SU-DHL-6 (cell line): Measurements from ENCODE around the gene SLC35F1.

ENCODE experiments used
- H2AFZ ChIP-seq: fragments of 200-600 bp; sonication (generic); 2 replicates; pipeline ENCODE4 v1.6.1; 2014; ENCODE audit warnings: low read depth, mild to moderate bottlenecking, moderate library complexity, mixed read lengths, antibody characterized with exemption, low read length; ENCODE audit not compliant: severe bottlenecking
- H3F3A ChIP-seq: fragments of 200-600 bp; shearing (Covaris generic); 2 replicates; pipeline ENCODE4 v1.6.0; 2016; ENCODE audit warnings: antibody characterized with exemption, mild to moderate bottlenecking; ENCODE audit not compliant: insufficient read depth
- H3K27ac ChIP-seq: fragments of 200-600 bp; sonication (generic); 2 replicates; pipeline ENCODE4 v1.5.1; 2016; ENCODE audit warnings: low read depth, mild to moderate bottlenecking, low read length, moderate library complexity, mixed read lengths
- H3K27me3 ChIP-seq: fragments of 200-600 bp; sonication (generic), shearing (Covaris generic); 2 replicates; pipeline ENCODE4 v1.6.0; 2014; ENCODE audit warnings: mild to moderate bottlenecking, low read length
- H3K36me3 ChIP-seq: fragments of 200-600 bp; sonication (generic); 2 replicates; pipeline ENCODE4 v1.6.1; 2014; ENCODE audit warnings: mild to moderate bottlenecking, low read length, mixed read lengths
- H3K4me2 ChIP-seq: fragments of 300-600, 200-600 bp; shearing (Covaris generic), sonication (generic); 2 replicates; pipeline ENCODE4 v1.6.0; 2014; ENCODE audit warnings: low read length, low read depth, mild to moderate bottlenecking; ENCODE audit not compliant: poor library complexity, severe bottlenecking
- H3K4me3 ChIP-seq: fragments of 200-600 bp; sonication (generic); 2 replicates; pipeline ENCODE4 v1.5.1; 2014; ENCODE audit warnings: antibody characterized with exemption, low read length, mild to moderate bottlenecking, mixed read lengths; ENCODE audit not compliant: insufficient read depth, poor library complexity, severe bottlenecking
- H3K79me2 ChIP-seq: fragments of 200-600 bp; sonication (generic); 2 replicates; pipeline ENCODE4 v1.6.1; 2014; ENCODE audit warnings: mild to moderate bottlenecking, low read length, moderate library complexity; ENCODE audit not compliant: insufficient read depth
- H3K9ac ChIP-seq: fragments of 200-600 bp; sonication (generic); 2 replicates; pipeline ENCODE4 v1.7.0; 2014; ENCODE audit warnings: mild to moderate bottlenecking, low read length
- H3K9me2 ChIP-seq: fragments of 200-600 bp; sonication (generic); replicated peaks from 2 replicates; pipeline ENCODE4 v1.6.1; 2014; ENCODE audit warnings: low read length; ENCODE audit not compliant: insufficient read depth
- H3K9me3 ChIP-seq: fragments of 200-600 bp; sonication (generic); 2 replicates; pipeline ENCODE4 v1.6.1; 2014; ENCODE audit warnings: low read length, mixed read lengths; ENCODE audit not compliant: insufficient read depth
- H4K20me1 ChIP-seq: fragments of 200-600 bp; sonication (generic); 2 replicates; pipeline ENCODE4 v1.6.1; 2014; ENCODE audit warnings: low read depth, mild to moderate bottlenecking, antibody characterized with exemption, low read length, moderate library complexity, mixed read lengths
- EZH2phosphoT487 ChIP-seq: fragments of 200-600 bp; sonication (generic), shearing (Covaris generic); conservative IDR thresholded peaks from 2 replicates; pipeline ENCODE4 v1.6.1; 2018; ENCODE audit warnings: mild to moderate bottlenecking, antibody characterized with exemption, low read length, moderate library complexity, mixed read lengths
- TF ChIP-seq, protein P1 (sequence below): fragments of 200-600 bp; sonication (generic); IDR thresholded peaks from one replicate; pipeline ENCODE4 v1.5.1; 2017; ENCODE audit warnings: antibody characterized with exemption, mild to moderate bottlenecking, low read length, moderate library complexity; ENCODE audit not compliant: insufficient read depth, poor library complexity, severe bottlenecking

SLC35F1 gene

DNA sequence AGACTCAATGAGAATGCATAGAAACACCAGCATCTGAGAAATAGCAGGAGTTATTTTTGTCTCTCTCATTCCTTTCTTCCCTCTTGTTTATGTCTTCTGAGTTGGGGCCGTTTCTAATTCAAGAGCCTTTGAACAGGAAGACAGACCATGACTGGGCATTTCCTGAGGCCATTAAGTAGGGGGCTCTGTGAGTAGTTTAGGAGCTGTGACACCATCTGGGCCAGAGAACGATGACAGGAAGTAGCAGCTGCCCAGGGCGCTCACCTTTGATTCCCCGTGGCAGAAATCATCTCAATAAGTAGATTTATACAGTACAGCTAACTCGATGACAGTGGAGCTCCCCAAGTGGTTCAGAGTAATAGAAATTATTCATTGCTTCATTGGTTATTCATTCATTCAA, 342.6 kb downstream of the SLC35F1 start:
- H3K27me3 ChIP-seq: no peaks in the 10 kb centered on the region
- H3K4me3 ChIP-seq: no peak overlapping the region
- no peaks in the 10 kb centered on the region for H3K36me3 ChIP-seq
- no peak for TF ChIP-seq EZH2phosphoT487
- TF ChIP-seq, protein P1, sequence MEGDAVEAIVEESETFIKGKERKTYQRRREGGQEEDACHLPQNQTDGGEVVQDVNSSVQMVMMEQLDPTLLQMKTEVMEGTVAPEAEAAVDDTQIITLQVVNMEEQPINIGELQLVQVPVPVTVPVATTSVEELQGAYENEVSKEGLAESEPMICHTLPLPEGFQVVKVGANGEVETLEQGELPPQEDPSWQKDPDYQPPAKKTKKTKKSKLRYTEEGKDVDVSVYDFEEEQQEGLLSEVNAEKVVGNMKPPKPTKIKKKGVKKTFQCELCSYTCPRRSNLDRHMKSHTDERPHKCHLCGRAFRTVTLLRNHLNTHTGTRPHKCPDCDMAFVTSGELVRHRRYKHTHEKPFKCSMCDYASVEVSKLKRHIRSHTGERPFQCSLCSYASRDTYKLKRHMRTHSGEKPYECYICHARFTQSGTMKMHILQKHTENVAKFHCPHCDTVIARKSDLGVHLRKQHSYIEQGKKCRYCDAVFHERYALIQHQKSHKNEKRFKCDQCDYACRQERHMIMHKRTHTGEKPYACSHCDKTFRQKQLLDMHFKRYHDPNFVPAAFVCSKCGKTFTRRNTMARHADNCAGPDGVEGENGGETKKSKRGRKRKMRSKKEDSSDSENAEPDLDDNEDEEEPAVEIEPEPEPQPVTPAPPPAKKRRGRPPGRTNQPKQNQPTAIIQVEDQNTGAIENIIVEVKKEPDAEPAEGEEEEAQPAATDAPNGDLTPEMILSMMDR: no peak
- H4K20me1 ChIP-seq: no peaks in the 10 kb centered on the region
- H3K9me3 ChIP-seq: no peaks in the 10 kb centered on the region
- no peak overlapping the region for H3K27ac ChIP-seq
- H3K79me2 ChIP-seq: no peaks in the 10 kb centered on the region
- H3K4me2 ChIP-seq: no peak overlapping the region
- H3F3A ChIP-seq: no peaks in the 10 kb centered on the region
- no peaks in the 10 kb centered on the region for H3K9me2 ChIP-seq
- no peak overlapping the region for H3K9ac ChIP-seq
- H2AFZ ChIP-seq: no peak overlapping the region

DNA sequence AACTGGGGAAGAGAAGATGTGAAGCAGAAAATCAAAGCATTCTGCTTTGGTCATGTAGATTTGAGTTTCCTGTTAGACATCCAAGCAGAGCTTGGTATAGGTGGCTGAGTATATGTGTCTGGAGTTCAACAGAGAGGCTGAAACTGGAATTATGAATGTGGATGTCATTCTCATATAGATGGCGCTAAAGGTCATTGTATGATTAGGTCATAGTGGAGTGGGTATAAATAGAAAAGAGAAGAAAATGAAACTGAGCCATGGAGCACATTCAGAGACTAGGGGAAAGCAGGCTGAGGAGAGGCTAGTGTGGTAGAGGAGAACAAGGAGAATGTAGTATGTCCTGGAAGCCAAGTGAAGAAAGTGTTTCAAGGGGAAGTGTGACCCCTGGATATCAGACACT, 345.4 kb downstream of the SLC35F1 start:
- no peak overlapping the region for H3K27ac ChIP-seq
- H3K9me2 ChIP-seq: no peaks in the 10 kb centered on the region
- TF ChIP-seq, protein P1: no peak
- no peaks in the 10 kb centered on the region for H3K79me2 ChIP-seq
- no peak overlapping the region for H3K4me2 ChIP-seq
- no peaks in the 10 kb centered on the region for H3K9me3 ChIP-seq
- H3K36me3 ChIP-seq: no peaks in the 10 kb centered on the region
- H4K20me1 ChIP-seq: no peaks in the 10 kb centered on the region
- no peaks in the 10 kb centered on the region; the same call in 1 of the 2 replicates for H3K27me3 ChIP-seq
- no peaks in the 10 kb centered on the region for H3F3A ChIP-seq
- H3K4me3 ChIP-seq: no peak overlapping the region
- no peak overlapping the region for H2AFZ ChIP-seq
- no peak overlapping the region for H3K9ac ChIP-seq

DNA sequence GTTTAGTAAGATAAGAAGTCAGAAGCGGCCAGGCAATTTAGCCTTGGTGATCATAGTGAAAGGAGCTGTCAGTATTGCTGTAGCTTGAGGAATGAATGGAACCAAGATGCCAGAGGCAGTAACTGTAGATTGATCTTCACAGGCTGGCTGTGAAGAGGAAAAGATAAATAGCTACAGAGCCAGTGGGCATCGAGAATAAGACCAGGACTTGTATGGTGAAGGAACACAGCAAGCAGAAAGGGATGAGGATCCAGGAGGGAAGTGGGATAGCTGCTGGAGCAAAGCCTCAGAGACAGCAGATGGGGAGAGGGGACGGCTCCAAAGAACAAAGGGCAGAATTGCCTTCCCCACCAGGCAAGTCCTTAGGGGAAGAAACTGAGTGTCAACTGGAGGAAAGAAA, 346.7 kb downstream of the SLC35F1 start:
- Histone ChIP-seq H3K4me2 (no peak overlapping the region), H4K20me1 (no peaks in the 10 kb centered on the region), H3K27ac (no peak overlapping the region), H3K4me3 (no peak overlapping the region), H3K9me2 (no peaks in the 10 kb centered on the region), H3K36me3 (no peaks in the 10 kb centered on the region), H3F3A (no peaks in the 10 kb centered on the region), H3K79me2 (no peaks in the 10 kb centered on the region), H2AFZ (no peak overlapping the region), H3K9me3 (no peaks in the 10 kb centered on the region), H3K9ac (no peak overlapping the region), H3K27me3 (no peaks in the 10 kb centered on the region; the same call in 1 of the 2 replicates)
- no peak for TF ChIP-seq EZH2phosphoT487
- TF ChIP-seq, protein P1: no peak

- no peak overlapping the region for H3K4me3 ChIP-seq
- no peak for TF ChIP-seq EZH2phosphoT487
- TF ChIP-seq, protein P1: no peak
These were observed 353.8 kb downstream of the SLC35F1 start for GRCh38 chr6:118260833-118261232.

More at GRCh38 chr6:118260833-118261232, 353.8 kb downstream of the SLC35F1 start:
- Histone ChIP-seq H2AFZ (no peak overlapping the region), H3K36me3 (no peaks in the 10 kb centered on the region), H3K4me2 (no peak overlapping the region), H3K9me2 (no peaks in the 10 kb centered on the region), H3F3A (no peaks in the 10 kb centered on the region), H3K27ac (no peak overlapping the region), H4K20me1 (no peaks in the 10 kb centered on the region), H3K9me3 (no peaks in the 10 kb centered on the region), H3K27me3 (no peaks in the 10 kb centered on the region), H3K79me2 (no peaks in the 10 kb centered on the region), H3K9ac (no peak overlapping the region)
